HL-60 (cell line): ENCODE measurements around the gene KRT82.

Experiments used
- DNase-seq, 2 experiments: peaks; one replicate each; pipeline ENCODE4 v3.0.0-alpha.2; 2010 to 2020; ENCODE audit warnings: low read depth in 1 of 2, low spot score in 1 of 2
- H3K27ac ChIP-seq: fragments of 250-450 bp; sonication (Bioruptor Pico); replicated peaks from 2 replicates; pipeline ENCODE4 v1.5.1; 2020; ENCODE audit warnings: mild to moderate bottlenecking, moderate library complexity
- H3K27me3 ChIP-seq: fragments of 250-450 bp; sonication (Bioruptor Pico); 2 replicates; pipeline ENCODE4 v1.5.1; 2021; ENCODE audit warnings: mild to moderate bottlenecking, moderate library complexity; ENCODE audit not compliant: insufficient read depth, poor library complexity, severe bottlenecking
- H3K4me3 ChIP-seq: replicated peaks from 2 replicates; pipeline ENCODE4 v1.5.1; 2011; ENCODE audit warnings: mild to moderate bottlenecking, control low read depth, low read length; ENCODE audit not compliant: insufficient read depth
- GABPA ChIP-seq: IDR thresholded peaks from 2 replicates; pipeline ENCODE4 v1.6.1; 2012; ENCODE audit warnings: low read depth
- POLR2AphosphoS5 ChIP-seq: IDR thresholded peaks from 2 replicates; pipeline ENCODE4 v1.6.1; 2012; ENCODE audit warnings: low read depth
- SPI1 ChIP-seq: IDR thresholded peaks from 2 replicates; pipeline ENCODE4 v1.6.1; 2012; ENCODE audit warnings: low read depth, mild to moderate bottlenecking, borderline replicate concordance
- TF ChIP-seq, protein P1 (sequence below): IDR thresholded peaks from 2 replicates; pipeline ENCODE4 v1.6.1; 2012; ENCODE audit warnings: low read depth; ENCODE audit not compliant: insufficient replicate concordance
- TF ChIP-seq, protein P2 (sequence below): IDR thresholded peaks from one replicate; pipeline ENCODE4 v1.5.1; 2011; ENCODE audit warnings: low read length, control low read depth, inconsistent platforms; ENCODE audit not compliant: insufficient read depth

KRT82 gene

DNA sequence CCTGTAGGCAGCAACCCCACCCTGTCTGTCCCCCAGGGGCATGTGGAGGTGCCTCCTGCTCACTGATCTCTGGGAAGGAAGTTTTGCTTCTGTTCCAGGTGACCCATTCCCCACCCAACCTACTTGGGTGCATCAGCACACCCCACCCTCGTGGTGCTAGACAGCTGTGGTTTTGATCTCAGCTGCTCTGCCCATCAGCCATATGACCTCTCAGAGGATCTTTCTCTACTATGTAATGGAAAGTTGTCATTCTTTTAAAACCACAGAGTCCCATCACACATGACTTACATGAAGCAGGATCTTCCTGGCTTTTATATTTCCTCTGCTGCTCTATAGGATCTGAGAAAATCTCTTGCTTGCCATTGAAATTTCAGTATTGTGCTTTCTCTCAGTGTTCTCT is 13.5 kb upstream of the KRT82 start:
- no peaks in the 10 kb centered on the region for H3K27me3 ChIP-seq
- TF ChIP-seq SPI1 = no peak
- TF ChIP-seq, protein P1, sequence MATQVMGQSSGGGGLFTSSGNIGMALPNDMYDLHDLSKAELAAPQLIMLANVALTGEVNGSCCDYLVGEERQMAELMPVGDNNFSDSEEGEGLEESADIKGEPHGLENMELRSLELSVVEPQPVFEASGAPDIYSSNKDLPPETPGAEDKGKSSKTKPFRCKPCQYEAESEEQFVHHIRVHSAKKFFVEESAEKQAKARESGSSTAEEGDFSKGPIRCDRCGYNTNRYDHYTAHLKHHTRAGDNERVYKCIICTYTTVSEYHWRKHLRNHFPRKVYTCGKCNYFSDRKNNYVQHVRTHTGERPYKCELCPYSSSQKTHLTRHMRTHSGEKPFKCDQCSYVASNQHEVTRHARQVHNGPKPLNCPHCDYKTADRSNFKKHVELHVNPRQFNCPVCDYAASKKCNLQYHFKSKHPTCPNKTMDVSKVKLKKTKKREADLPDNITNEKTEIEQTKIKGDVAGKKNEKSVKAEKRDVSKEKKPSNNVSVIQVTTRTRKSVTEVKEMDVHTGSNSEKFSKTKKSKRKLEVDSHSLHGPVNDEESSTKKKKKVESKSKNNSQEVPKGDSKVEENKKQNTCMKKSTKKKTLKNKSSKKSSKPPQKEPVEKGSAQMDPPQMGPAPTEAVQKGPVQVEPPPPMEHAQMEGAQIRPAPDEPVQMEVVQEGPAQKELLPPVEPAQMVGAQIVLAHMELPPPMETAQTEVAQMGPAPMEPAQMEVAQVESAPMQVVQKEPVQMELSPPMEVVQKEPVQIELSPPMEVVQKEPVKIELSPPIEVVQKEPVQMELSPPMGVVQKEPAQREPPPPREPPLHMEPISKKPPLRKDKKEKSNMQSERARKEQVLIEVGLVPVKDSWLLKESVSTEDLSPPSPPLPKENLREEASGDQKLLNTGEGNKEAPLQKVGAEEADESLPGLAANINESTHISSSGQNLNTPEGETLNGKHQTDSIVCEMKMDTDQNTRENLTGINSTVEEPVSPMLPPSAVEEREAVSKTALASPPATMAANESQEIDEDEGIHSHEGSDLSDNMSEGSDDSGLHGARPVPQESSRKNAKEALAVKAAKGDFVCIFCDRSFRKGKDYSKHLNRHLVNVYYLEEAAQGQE = no peak
- TF ChIP-seq POLR2AphosphoS5 = no peak
- TF ChIP-seq GABPA = no peak
- TF ChIP-seq, protein P2, sequence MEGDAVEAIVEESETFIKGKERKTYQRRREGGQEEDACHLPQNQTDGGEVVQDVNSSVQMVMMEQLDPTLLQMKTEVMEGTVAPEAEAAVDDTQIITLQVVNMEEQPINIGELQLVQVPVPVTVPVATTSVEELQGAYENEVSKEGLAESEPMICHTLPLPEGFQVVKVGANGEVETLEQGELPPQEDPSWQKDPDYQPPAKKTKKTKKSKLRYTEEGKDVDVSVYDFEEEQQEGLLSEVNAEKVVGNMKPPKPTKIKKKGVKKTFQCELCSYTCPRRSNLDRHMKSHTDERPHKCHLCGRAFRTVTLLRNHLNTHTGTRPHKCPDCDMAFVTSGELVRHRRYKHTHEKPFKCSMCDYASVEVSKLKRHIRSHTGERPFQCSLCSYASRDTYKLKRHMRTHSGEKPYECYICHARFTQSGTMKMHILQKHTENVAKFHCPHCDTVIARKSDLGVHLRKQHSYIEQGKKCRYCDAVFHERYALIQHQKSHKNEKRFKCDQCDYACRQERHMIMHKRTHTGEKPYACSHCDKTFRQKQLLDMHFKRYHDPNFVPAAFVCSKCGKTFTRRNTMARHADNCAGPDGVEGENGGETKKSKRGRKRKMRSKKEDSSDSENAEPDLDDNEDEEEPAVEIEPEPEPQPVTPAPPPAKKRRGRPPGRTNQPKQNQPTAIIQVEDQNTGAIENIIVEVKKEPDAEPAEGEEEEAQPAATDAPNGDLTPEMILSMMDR = no peak
- no peak for DNase-seq
- H3K4me3 ChIP-seq = no peak overlapping the region
- H3K27ac ChIP-seq = no peak overlapping the region

DNA sequence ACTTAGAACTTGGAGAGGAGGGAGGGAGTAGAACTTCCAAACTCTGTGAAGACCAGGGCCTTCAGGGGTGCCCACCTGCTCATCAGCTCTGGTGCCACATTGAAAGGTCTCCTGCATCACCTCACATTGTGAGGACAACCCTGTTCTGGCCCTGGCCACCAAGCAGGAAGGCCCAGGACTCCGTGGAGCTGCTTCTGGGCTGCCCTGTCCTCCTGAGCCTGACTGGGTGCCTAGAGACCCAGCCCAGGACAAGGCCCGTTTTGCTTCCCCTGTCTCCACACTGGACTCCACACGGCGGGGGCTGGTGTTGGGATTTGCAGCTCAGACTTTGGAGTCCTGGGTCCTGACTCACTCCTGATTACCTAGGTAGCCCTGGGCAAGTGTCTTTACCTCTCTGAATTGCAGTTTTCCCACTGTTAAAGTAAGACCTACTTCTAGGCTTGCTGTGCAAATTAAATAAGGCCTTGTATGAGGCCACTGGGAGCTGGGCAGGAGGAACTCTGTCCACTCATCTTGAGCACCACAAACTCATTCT is 12.5 kb upstream of the KRT82 start:
- DNase-seq = no peak
- no peak overlapping the region for H3K4me3 ChIP-seq
- no peak for TF ChIP-seq SPI1
- TF ChIP-seq, protein P2 = no peak
- TF ChIP-seq, protein P1 = no peak
- TF ChIP-seq GABPA = no peak
- TF ChIP-seq POLR2AphosphoS5 = no peak
- no peak overlapping the region for H3K27ac ChIP-seq
- H3K27me3 ChIP-seq = no peaks in the 10 kb centered on the region

DNA sequence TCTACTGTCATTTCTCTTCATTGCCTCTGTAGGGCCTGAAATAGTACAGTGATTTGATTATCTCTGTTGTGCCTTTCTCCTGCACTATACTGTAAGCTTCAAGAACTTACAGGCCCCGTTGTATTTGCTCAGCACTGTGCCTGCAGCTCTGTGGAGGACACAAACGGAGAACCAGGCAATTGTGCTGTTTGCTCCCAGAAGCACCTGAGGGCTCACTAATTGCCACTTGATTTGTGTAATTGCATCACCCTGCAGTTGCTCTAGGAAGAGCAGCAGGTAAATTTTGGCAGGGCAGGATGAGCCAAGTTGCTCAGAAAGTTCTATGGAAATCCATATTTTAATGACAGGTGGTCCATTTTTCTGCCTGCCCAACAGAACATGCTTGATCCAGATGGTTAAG is 11.6 kb upstream of the KRT82 start:
- no peak for DNase-seq
- Histone ChIP-seq H3K27ac (no peak overlapping the region), H3K27me3 (no peaks in the 10 kb centered on the region), H3K4me3 (no peak overlapping the region)
- no peak for TF ChIP-seq SPI1
- TF ChIP-seq, protein P1 = no peak
- TF ChIP-seq POLR2AphosphoS5 = no peak
- TF ChIP-seq, protein P2 = no peak
